Measurements from ENCODE around the gene MAP6.
"Not testable (repeated sequence)": the region's sequence is repeated elsewhere in the genome, so short reads cannot be mapped to it uniquely, and the experiment has no call there.

The MAP6 gene

DNA sequence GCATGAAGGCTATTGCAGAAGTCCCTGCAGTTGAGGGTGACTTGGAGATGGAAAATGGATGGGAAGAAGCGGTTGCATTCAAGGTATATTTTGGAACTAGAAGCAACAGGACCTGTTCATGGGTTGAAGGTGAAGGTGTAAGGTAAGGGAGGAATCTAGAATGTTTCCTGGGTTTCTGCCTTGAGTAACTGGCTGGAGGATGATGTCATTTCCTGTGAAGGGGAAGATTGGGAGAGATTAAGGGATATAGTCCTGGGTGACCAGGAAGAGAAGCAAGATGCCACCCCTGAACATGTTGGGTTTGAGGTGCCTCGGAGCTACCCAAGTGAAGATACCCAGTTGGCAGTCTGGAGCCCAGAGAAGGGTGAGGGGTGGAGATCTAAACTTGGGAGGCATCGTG lies 36.7 kb upstream of the MAP6 start:
- TF ChIP-seq, protein P1, sequence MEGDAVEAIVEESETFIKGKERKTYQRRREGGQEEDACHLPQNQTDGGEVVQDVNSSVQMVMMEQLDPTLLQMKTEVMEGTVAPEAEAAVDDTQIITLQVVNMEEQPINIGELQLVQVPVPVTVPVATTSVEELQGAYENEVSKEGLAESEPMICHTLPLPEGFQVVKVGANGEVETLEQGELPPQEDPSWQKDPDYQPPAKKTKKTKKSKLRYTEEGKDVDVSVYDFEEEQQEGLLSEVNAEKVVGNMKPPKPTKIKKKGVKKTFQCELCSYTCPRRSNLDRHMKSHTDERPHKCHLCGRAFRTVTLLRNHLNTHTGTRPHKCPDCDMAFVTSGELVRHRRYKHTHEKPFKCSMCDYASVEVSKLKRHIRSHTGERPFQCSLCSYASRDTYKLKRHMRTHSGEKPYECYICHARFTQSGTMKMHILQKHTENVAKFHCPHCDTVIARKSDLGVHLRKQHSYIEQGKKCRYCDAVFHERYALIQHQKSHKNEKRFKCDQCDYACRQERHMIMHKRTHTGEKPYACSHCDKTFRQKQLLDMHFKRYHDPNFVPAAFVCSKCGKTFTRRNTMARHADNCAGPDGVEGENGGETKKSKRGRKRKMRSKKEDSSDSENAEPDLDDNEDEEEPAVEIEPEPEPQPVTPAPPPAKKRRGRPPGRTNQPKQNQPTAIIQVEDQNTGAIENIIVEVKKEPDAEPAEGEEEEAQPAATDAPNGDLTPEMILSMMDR (IDR thresholded peaks at IDR 0.05; ENCODE audit: low read depth, low read length): no peak
- H3K4me3 ChIP-seq (ENCODE audit: low read depth, low read length): no peak overlapping the region

DNA sequence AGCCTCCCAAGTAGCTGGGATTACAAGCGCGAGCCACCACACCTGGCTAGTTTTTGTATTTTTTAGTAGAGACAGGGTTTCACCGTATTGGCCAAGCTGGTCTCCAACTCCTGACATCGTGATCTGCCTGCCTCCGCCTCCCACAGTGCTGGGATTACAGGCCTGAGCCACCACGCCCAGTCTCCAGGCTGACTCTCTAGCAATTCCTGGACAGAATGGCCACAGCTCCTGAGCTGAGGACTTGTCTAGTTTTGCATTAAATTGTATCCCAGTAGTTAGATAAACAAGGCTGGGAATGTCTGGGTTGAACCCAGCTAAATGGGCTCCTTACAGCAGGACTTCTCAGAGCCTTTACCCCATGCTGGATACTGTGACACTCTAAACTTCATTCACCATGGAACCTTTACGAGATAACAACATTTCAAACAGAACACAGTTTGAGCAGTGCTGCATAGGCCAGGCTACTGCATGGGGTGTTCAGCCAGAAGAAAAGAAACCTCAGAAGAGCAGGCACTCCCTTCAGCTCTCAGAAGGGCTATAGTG lies 34.9 kb upstream of the MAP6 start:
- no peak overlapping the region for H3K4me3 ChIP-seq (ENCODE audit: low read depth, low read length)
- TF ChIP-seq, protein P1 (IDR thresholded peaks at IDR 0.05; ENCODE audit: low read depth, low read length): no peak

DNA sequence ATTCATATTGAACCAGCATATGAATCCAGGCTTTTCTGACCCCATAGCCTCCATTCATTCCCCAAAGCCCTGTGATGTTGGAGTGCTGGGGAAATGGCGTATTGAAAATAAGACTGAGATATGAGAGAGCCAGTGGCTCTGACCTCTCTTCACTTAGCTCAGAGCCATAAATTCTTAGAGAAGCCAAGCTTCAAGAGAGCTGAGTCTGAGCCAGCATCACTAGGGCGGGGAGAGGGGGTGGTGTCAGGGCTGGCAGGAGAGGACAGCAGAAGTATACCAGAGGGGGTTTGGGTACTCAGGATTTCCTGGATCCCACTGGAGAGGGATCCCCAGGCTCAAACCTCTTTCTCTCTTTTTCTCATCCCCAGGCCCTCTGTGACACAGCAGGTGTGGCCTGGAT lies 32.1 kb upstream of the MAP6 start:
- H3K4me3 ChIP-seq (ENCODE audit: low read depth, low read length): no peak overlapping the region
- TF ChIP-seq, protein P1 (IDR thresholded peaks at IDR 0.05; ENCODE audit: low read depth, low read length): no peak

DNA sequence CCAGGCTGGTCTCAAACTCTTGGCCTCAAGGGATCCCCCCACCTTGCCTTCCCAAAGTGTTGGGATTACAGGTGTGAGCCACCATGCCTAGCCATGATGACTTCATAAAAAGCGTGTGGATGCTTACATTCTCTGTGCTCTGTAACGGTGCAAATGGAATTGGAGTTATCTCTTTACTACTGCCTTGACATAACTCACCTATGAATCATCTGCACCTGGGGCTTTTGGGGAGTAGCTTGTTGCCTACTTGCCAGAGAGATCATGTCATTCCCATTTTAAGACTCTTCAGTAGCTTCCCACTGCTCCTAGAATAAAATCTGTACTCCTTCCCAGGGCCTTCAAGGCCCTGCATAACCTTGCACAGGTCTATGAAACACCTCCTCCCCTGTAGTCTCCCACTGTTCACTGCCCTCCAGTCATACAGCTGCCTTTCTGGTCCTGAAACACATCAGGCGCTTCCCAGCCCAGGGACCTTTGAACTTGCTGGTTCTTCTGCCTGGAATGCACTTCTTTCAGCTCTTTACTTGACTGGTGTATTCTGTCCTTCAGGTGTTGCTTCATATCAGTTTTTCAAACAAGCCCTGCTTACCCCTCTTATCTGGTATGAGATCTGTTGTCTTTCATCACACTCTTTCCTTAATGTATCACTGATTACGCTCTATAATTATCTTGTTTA lies 29.2 kb upstream of the MAP6 start:
- TF ChIP-seq, protein P1 (IDR thresholded peaks at IDR 0.05; ENCODE audit: low read depth, low read length): no peak
- H3K4me3 ChIP-seq (ENCODE audit: low read depth, low read length): no peak overlapping the region

DNA sequence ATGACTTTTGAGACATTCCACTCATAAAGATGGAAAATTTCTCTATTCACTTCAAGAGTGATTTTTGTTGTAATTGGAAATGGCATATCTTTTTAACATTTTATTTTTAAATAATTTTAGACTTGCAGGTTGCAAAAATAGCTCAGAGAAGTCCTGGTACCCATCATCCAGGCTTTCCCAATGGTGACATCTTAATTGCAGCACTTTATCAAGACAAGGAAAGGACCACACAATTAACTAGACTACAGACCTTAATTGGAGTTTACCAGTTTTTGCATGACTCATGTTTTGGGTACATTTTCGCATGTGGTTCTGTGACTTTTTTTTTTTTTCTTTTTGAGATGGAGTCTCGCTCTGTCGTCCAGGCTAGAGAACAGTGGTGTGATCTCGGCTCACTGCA lies 23.0 kb upstream of the MAP6 start:
- TF ChIP-seq, protein P1 (IDR thresholded peaks at IDR 0.05; ENCODE audit: low read depth, low read length): no peak
- no peak overlapping the region for H3K4me3 ChIP-seq (ENCODE audit: low read depth, low read length)

DNA sequence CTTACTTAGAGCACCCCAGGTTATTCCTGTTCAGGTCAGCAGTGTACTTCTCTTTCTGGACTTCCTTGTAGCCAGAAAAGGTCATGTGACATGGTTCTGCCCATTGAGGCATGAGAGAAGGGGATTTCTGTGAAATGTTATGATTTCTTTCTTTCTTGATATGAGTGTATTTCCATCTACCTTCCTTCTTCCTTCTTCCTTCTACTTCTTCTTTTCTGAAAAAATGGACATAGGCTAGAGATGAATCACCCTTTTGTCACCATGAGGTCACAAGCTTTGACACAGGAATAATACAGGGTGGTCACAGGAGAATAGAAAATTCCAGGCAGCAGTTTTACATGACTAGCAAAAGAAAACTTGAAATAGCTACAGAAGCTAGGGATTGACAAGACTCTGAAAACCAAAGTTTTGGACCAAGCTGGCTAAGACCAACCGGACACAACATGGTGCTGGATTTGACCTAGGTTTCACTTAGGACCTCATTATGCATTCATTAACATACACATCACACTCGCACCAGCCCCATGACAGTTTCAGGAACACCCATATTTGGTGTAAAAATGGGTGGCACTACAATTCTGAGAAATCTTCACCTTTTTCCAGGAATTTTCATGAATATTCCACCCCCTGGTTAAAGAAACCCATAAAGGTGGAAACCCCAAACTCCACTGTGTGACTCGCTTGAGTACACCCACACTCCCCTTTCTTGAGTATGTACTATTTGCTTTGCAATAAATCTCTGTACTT lies 21.2 kb upstream of the MAP6 start:
- TF ChIP-seq, protein P1 (IDR thresholded peaks at IDR 0.05; ENCODE audit: low read depth, low read length): no peak
- H3K4me3 ChIP-seq (ENCODE audit: low read depth, low read length): no peak overlapping the region

DNA sequence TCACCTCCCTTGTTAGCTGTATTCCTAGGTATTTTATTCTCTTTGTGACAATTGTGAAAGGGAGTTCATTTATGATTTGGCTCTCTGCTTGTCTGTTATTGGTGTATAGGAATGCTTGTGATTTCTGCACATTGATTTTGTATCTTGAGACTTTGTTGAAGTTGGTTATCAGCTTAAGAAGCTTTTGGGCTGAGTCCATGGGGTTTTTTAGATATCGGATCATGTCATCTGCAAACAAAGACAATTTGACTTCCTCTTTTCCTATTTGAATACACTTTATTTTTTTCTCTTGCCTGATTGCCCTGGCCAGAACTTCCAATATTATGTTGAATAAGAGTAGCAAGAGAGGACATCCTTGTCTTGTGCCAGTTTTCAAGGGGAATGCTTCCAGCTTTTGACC lies 15.0 kb upstream of the MAP6 start:
- H3K4me3 ChIP-seq (ENCODE audit: low read depth, low read length): not testable (repeated sequence)
